Uterine smooth muscle cell (primary cell): Measurements from ENCODE around the gene ADGRD2. TPM values are rescaled to one million over a fixed set of nuclear protein-coding genes. Genes with fewer than 3 reads are reported as not detected.

Source experiments
- total RNA-seq: library from RNA; depleted of rRNA; stranded (reverse); fragments of >200 nt; gene quantifications from 2 replicates; pipeline ENCODE4 v1.2.3, GENCODE V29; 2014

ADGRD2 gene
- total RNA-seq = not detected in 2 replicates

DNA sequence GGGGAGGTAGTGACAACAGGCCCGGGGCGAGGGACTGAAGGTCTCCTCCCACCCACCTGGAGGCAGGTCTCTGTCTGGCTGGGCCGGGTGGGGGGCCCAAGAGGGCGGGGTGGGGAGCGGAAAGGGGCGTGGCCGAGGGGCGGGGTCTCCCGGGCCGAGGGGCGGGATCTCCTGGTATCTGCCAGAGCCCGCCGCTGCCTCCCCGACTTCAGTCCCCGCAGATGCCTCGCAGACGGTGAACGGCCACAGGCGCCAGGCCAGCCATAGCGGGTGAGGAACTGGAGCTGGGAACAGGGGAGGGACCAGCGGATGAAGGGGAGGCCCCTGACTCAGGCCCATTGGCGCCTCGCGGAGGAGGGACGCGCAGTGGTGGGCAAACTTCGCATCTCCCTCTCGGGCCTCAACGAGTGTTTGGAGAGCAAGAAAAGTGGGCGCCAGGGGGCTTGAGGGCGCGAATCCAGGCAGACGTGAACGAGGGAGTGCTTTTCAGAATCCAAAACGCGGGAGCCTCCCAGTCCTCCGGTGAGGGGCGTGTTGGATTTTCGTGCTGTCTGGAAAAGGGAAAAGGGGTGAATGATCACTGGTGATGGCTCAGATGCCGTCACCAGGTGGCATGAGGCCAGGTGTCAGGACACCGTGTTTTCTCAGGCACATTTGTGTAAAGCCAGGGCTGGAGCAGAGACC lies at the start of gene ADGRD2:
ADGRD2 (plus strand) TSS at position 211 of the 684 bp plus-strand sequence. CDS start 1,216 bp downstream, outside the sequence.

GRCh38 chr9:124415102-124415851 lies 35.0 kb upstream of the ADGRD2 start, which contains the start of gene PSMB7:
PSMB7 (minus strand) TSS chr9:124415442; CDS start chr9:124415425, 17 bp downstream.

GRCh38 chr9:124506931-124507879 lies 57.0 kb downstream of the ADGRD2 start, which contains the start of gene NR5A1:
NR5A1 (minus strand) TSS chr9:124507399; CDS start chr9:124503395, 4,004 bp downstream.

Other genes starting within 250 kb of the ADGRD2 start
- gene NEK6, start 192.5 kb upstream of the ADGRD2 start, total RNA-seq = 35.6 and 42.1 TPM in 2 replicates
- 263 and 411 TPM in 2 replicates for gene PSMB7, start 35.0 kb upstream of the ADGRD2 start, total RNA-seq
- not detected in 2 replicates for gene NR5A1, start 56.9 kb downstream of the ADGRD2 start, total RNA-seq